OCI-LY7 (cell line): ENCODE results near the gene PLCB1.

Experiments used
- CTCF ChIP-seq: fragments of 200-600 bp; sonication (generic); conservative IDR thresholded peaks from 2 replicates; pipeline ENCODE4 v1.5.1; 2014; ENCODE audit warnings: mild to moderate bottlenecking, antibody characterized with exemption, low read length, moderate library complexity, mixed read lengths
- EZH2phosphoT487 ChIP-seq: fragments of 200-600 bp; sonication (generic); IDR thresholded peaks from 2 replicates; pipeline ENCODE4 v1.6.1; 2018; ENCODE audit warnings: low read depth, borderline replicate concordance, mild to moderate bottlenecking, mixed run types, antibody characterized with exemption, low read length, moderate library complexity, mixed read lengths

GRCh38 chr20:8115436-8115835, 16.6 kb upstream of the PLCB1 start:
- TF ChIP-seq CTCF: no peak
- TF ChIP-seq EZH2phosphoT487: no peak
